Right lobe of liver (tissue), 4 donors: ENCODE data around the gene OR5B3.

Experiments used
- CTCF ChIP-seq, 4 donors: fragments of 200-600 bp in 3 of 4; fragments of 450-650 bp in 1 of 4; IDR thresholded peaks; one replicate each; pipeline versions ENCODE4 v1.5.1 to v1.8.0; 2016 to 2022; ENCODE audit warnings: antibody characterized with exemption in 4 of 4, mild to moderate bottlenecking in 2 of 4
- POLR2A ChIP-seq: fragments of 450-650 bp; IDR thresholded peaks from one replicate; pipeline ENCODE4 v1.6.1; 2017; ENCODE audit warnings: antibody characterized with exemption, mild to moderate bottlenecking
- donor health status: DM: no; HTN: no; CAD: no.
- donor health status: DM: no; HTN: no; CAD: no.
- donor health status: DM: no; HTN: yes; CAD: no.

DNA sequence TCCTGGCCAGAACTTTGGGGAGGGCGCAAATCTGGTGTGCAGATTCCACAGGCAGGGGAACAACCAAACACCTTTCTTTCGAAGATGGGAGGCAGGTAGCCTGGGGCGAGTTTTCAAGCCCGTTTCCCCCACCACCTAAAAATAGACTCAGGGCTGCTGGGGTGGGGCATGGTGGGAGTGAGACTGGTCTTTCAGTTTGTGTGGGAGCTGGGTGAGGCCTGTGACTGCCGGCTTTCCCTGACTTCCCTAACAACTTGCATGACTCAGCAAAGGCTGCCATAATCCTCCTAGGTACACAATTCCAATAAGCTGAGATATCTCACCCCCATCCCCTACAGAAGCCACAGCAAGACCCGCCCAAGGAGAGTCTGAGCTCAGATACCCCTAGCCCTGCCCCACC is 39.6 kb upstream of the OR5B3 start:
- TF ChIP-seq CTCF (IDR thresholded peaks at IDR 0.05) = no peak
- no peak for TF ChIP-seq POLR2A
